Heart left ventricle (tissue), 13 donors: ENCODE results near the gene VWA3A.

Source experiments
- CTCF ChIP-seq, 12 donors: fragments of 200-600 bp; sonication (generic) in 4 of 12; IDR thresholded peaks; one replicate each; pipeline versions ENCODE4 v1.5.0 to v1.8.0; 2018 to 2022; ENCODE audit warnings: antibody characterized with exemption in 12 of 12, mild to moderate bottlenecking in 5 of 12
- POLR2A ChIP-seq, 2 donors: fragments of 450-650 bp; IDR thresholded peaks; one replicate each; pipeline ENCODE4 v1.6.1; 2017; ENCODE audit warnings: antibody characterized with exemption in 2 of 2, mild to moderate bottlenecking in 2 of 2, moderate library complexity in 2 of 2
- donor health status: ischemic (EF 13 %, LVEDD 7.1; RV severe dilation, severe dysfunction).
- donor health status: DM: no; HTN: yes; CAD: no.
- donor health status: DM: no; HTN: no; CAD: no.
- donor health status: ischemic (EF 25% LVEDD 6.9; RV normal size, moderate dysfunction).
- donor health status: ischemic (EF 25% LVEDD 5.7; RV mildly dilated, moderate dysfunction).
- donor health status: ischemic (EF 35%, LVEDD 5.7; RV mildly dilated, moderate dysfunction).
- donor health status: nonischemic (EF 11% LVEDD 7.7; RV severe dilation, severe dysfunction).
- donor health status: DM: yes; HTN: yes; CAD: no.
- donor health status: PGD.
- donor health status: ischemic (EF 29% LVEDD 5.4; RV normal size, mild dysfunction).
- donor health status: nonischemic (EF 23%, LVEDD 6.1; RV moderate dilation, normal function).

- TF ChIP-seq CTCF (IDR thresholded peaks at IDR 0.05) (no peak), POLR2A (IDR thresholded peaks at IDR 0.05) (no peak)
Observed at GRCh38 chr16:22054847-22055590, 37.3 kb upstream of the VWA3A start.
